ENCODE data around the gene EIF2S3B.

EIF2S3B gene

DNA sequence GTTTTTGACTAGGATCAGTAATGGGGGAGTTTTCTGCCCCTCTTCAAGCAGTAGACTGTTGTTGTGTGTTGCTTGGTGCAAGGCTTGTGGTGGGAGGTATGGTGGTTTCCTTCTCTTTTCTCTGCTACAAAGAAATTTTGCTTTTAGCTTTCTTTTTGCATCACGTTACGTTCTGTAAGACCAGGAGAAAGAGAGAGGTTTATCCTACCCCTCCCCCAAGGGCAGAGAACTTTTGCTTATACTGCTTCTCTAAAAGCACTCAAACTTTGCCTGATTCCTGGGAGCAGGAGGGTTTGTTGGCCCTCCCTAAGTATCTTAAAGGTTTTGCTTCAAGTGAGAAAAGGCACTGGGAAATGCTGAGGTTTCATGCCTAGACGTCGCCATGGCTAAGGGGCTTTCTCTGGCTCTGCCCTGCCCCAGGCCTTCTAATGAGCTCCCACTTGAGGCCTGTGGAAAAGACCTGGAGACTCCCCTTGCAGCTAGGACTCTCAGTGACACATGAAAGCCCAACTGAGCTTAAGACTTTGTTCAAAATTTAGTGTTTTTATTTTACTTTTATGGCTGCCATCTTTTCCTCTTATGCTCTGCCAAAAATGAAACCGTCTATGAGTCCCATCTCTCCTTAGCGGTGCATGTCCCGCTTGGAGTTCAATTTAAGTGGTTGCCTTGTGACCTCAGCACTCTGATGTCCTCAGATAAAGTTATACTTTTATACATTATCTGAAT is 49.2 kb downstream of the EIF2S3B start:
- H3K36me3 ChIP-seq, result no peaks in the 10 kb centered on the region
- intact Hi-C loops (cut with DNase I; ENCODE audit: low total_unique reads), result no loop called here

DNA sequence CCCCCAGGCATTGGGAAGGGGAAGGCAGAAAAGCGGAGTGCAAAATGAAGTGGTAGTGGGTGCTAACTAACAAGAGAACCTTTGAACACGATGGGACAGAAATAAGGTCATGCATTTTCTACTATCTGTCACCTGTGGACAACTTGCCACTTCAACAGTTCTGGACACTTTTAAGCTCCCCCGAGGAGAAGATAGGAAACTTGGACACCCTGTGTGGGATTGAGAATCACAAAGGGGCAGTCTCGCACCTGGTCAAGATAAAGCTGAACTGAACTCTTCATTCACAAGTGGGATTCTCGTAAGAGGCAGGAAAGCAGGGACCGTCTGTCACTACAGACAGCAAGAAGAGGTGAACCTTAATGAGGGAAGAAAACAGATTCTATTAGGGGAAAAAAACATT is 51.6 kb downstream of the EIF2S3B start:
- TF ChIP-seq, protein P1, sequence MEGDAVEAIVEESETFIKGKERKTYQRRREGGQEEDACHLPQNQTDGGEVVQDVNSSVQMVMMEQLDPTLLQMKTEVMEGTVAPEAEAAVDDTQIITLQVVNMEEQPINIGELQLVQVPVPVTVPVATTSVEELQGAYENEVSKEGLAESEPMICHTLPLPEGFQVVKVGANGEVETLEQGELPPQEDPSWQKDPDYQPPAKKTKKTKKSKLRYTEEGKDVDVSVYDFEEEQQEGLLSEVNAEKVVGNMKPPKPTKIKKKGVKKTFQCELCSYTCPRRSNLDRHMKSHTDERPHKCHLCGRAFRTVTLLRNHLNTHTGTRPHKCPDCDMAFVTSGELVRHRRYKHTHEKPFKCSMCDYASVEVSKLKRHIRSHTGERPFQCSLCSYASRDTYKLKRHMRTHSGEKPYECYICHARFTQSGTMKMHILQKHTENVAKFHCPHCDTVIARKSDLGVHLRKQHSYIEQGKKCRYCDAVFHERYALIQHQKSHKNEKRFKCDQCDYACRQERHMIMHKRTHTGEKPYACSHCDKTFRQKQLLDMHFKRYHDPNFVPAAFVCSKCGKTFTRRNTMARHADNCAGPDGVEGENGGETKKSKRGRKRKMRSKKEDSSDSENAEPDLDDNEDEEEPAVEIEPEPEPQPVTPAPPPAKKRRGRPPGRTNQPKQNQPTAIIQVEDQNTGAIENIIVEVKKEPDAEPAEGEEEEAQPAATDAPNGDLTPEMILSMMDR (IDR thresholded peaks at IDR 0.05), result no peak
- Histone ChIP-seq H3K9me3 (no peaks in the 10 kb centered on the region), H3K27ac (no peak overlapping the region), H3K4me3 (no peak overlapping the region), H3K36me3 (no peaks in the 10 kb centered on the region), H3K27me3 (no peaks in the 10 kb centered on the region), H3K4me1 (no peaks in the 10 kb centered on the region)
- intact Hi-C loops (cut with DNase I; ENCODE audit: low total_unique reads), result no loop called here
- DNase-seq, result no peak

More for the DNA sequence above, 49.2 kb downstream of the EIF2S3B start:
- Histone ChIP-seq H3K4me1 (no peaks in the 10 kb centered on the region), H3K4me3 (no peak overlapping the region), H3K27me3 (no peaks in the 10 kb centered on the region), H3K27ac (no peak overlapping the region), H3K9me3 (no peaks in the 10 kb centered on the region)
- TF ChIP-seq, protein P1 (IDR thresholded peaks at IDR 0.05), result no peak
- DNase-seq, result no peak

DNA sequence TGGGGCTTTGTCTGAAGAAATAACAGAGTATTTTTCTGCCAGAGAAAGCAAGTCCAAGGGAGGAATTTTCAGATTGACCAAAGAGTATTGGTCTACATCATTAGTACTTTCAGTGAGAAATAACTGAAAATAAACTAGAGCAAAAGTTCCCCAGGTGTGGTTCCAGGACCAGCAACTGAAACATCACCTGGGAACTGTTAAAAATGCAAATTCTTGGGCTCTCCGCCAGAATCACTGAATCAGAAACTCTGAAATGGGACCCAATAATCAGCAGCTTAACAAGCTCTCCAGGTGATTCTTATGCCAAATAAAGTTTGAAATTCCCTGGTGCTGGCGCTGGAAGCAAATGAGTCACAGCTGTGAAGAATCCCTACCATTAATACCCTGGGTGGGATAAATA is 52.1 kb downstream of the EIF2S3B start:
- no peak for DNase-seq
- Histone ChIP-seq H3K27ac (no peak overlapping the region), H3K4me3 (no peak overlapping the region), H3K4me1 (no peaks in the 10 kb centered on the region), H3K27me3 (peaks cover 0 to under 1% of the 10 kb centered on the region in 2 donors), H3K9me3 (no peaks in the 10 kb centered on the region), H3K36me3 (no peaks in the 10 kb centered on the region)
- intact Hi-C loops (cut with DNase I; ENCODE audit: low total_unique reads), result no loop called here
- TF ChIP-seq, protein P1 (IDR thresholded peaks at IDR 0.05), result no peak
